PFSK-1 (cell line): ENCODE measurements around the gene SRSF2.

Experiments
- FOXP2 ChIP-seq: optimal IDR thresholded peaks from 2 replicates; pipeline ENCODE3; 2011; ENCODE audit warnings: borderline replicate concordance, control low read depth, inconsistent platforms; ENCODE audit not compliant: insufficient read depth; ENCODE audit errors: extremely low read length, extremely low read depth
- POLR2AphosphoS5 ChIP-seq: IDR thresholded peaks from 2 replicates; pipeline ENCODE4 v1.6.1; 2012; ENCODE audit warnings: low read depth, mild to moderate bottlenecking, control low read depth, low read length, moderate library complexity
- SIN3A ChIP-seq: IDR thresholded peaks from 2 replicates; pipeline ENCODE4 v1.6.1; 2012; ENCODE audit warnings: mild to moderate bottlenecking, low read length, moderate library complexity, borderline replicate concordance; ENCODE audit not compliant: insufficient read depth
- TF ChIP-seq, protein P1 (sequence below), 2 experiments: IDR thresholded peaks; 2 replicates each; pipeline versions ENCODE4 v1.6.1 to v1.8.0; 2011 to 2012; ENCODE audit warnings: low read depth in 2 of 2, low read length in 2 of 2, control low read depth in 1 of 2, inconsistent platforms in 1 of 2, mild to moderate bottlenecking in 1 of 2, moderate library complexity in 1 of 2; ENCODE audit not compliant: insufficient read depth in 1 of 2

GRCh38 chr17:76697702-76698465 lies 39.2 kb downstream of the SRSF2 start:
- TF ChIP-seq, protein P1, sequence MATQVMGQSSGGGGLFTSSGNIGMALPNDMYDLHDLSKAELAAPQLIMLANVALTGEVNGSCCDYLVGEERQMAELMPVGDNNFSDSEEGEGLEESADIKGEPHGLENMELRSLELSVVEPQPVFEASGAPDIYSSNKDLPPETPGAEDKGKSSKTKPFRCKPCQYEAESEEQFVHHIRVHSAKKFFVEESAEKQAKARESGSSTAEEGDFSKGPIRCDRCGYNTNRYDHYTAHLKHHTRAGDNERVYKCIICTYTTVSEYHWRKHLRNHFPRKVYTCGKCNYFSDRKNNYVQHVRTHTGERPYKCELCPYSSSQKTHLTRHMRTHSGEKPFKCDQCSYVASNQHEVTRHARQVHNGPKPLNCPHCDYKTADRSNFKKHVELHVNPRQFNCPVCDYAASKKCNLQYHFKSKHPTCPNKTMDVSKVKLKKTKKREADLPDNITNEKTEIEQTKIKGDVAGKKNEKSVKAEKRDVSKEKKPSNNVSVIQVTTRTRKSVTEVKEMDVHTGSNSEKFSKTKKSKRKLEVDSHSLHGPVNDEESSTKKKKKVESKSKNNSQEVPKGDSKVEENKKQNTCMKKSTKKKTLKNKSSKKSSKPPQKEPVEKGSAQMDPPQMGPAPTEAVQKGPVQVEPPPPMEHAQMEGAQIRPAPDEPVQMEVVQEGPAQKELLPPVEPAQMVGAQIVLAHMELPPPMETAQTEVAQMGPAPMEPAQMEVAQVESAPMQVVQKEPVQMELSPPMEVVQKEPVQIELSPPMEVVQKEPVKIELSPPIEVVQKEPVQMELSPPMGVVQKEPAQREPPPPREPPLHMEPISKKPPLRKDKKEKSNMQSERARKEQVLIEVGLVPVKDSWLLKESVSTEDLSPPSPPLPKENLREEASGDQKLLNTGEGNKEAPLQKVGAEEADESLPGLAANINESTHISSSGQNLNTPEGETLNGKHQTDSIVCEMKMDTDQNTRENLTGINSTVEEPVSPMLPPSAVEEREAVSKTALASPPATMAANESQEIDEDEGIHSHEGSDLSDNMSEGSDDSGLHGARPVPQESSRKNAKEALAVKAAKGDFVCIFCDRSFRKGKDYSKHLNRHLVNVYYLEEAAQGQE (IDR thresholded peaks at IDR 0.05; ENCODE audit: insufficient read depth in 1 of 2, low read depth in 2 of 2, low read length in 2 of 2) = no peak
- no peak for TF ChIP-seq POLR2AphosphoS5
- no peak for TF ChIP-seq FOXP2
- TF ChIP-seq SIN3A = no peak
